Pancreas (tissue), 10 donors: Measurements from ENCODE around the gene PSME1. TPM values are rescaled to one million over a fixed set of nuclear protein-coding genes. Genes with fewer than 3 reads are reported as not detected.

Experiments used
- ATAC-seq, 4 donors: fragments of 200-7000 bp; cut with Tn5 transposase; one replicate each; pipeline versions ENCODE4 v1.8.0 to v1.9.1; 2020; ENCODE audit warnings: mild to moderate bottlenecking in 4 of 4, moderate library complexity in 4 of 4
- DNase-seq, 6 donors: peaks; one replicate each; pipeline ENCODE4 v3.0.0-alpha.2; 2020
- FAIRE-seq: peaks from 2 replicates; lab custom pipeline; 2012; peaks lifted over from hg19 to GRCh38; lab: Jason Lieb, UNC
- H3K27ac ChIP-seq, 4 donors: fragments of 200-600 bp; sonication (generic); 1 replicate in 3 of 4; 2 replicates in 1 of 4; pipeline versions ENCODE4 v1.5.0 to v1.8.0; 2020
- H3K27me3 ChIP-seq, 4 donors: fragments of 200-600 bp; one replicate each; pipeline ENCODE4 v1.8.0; 2021
- H3K36me3 ChIP-seq, 3 donors: fragments of 200-600 bp; sonication (generic) in 1 of 3; one replicate each; pipeline versions ENCODE4 v1.5.0 to v1.8.0; 2020 to 2021
- H3K4me1 ChIP-seq, 3 donors: fragments of 200-600 bp; one replicate each; pipeline ENCODE4 v1.8.0; 2021
- H3K4me3 ChIP-seq, 4 donors: fragments of 200-600 bp; sonication (generic) in 2 of 4; one replicate each; pipeline versions ENCODE4 v1.5.0 to v1.8.0; 2020 to 2021
- H3K9me3 ChIP-seq, 4 donors: fragments of 200-600 bp; one replicate each; pipeline ENCODE4 v1.8.0; 2021
- CTCF ChIP-seq, 4 donors: fragments of 200-600 bp; sonication (generic) in 3 of 4; IDR thresholded peaks; one replicate each; pipeline versions ENCODE4 v1.5.0 to v1.8.0; 2021; ENCODE audit warnings: antibody characterized with exemption in 4 of 4
- WGBS, 2 donors: extraction: QIAGEN DNeasy Blood & Tissue Kit; methylation state at CpG; one replicate each; pipeline ENCODE4 v1.1.7; 2013; 5-methylcytosine and 5-hydroxymethylcytosine counted together
- intact Hi-C, 3 donors: fragments of 100-400 bp; cut with DNase I; formaldehyde crosslinking; loops; one replicate each; pipeline versions ENCODE4 v1.11.1 to v1.14.2; 2022
- polyA plus RNA-seq, 2 donors: library from polyadenylated mRNA; stranded (reverse); fragments of 200-250 nt; gene quantifications; one replicate each; pipeline ENCODE4 v1.2.3, GENCODE V29; 2013
- total RNA-seq, 6 donors: library from RNA; stranded (reverse); fragmentation: NEBNext Ultra II Directional in 4 of 6; extraction: Animal tissue kit (Norgen Biotek cat#: 25700) in 4 of 6; gene quantifications; one replicate each; pipeline versions ENCODE4 v1.2.1 to v1.2.4, GENCODE V29; 2021 to 2023
- donor health status: healthy with polysubstance abuse.
- donor health status: DM: no; HTN: no; CAD: no; lungs with moderate emphysema.
- donor health status: DM: no; HTN: no; CAD: no.
- donor health status: control.
- donor health status: control.
- donor health status: Bipolar disorder and iron deficiency.
- donor health status: DM: yes; HTN: yes; CAD: no.
- donor health status: DM: no; HTN: no; CAD: no.
- donor health status: DM: no; HTN: no; CAD: no.
- donor health status: DM: yes; HTN: yes; CAD: no.

Gene PSME1
- total and polyA plus RNA-seq, 8 donors, result 46.4 to 132 (median 84.6) TPM

- FAIRE-seq, result no peak
- ATAC-seq, result no peak
- intact Hi-C loops, result no loop called here
- Histone ChIP-seq H3K27ac (no peak overlapping the region), H3K4me1 (peaks cover 0 to 10% (median 0%) of the 10 kb centered on the region in 3 donors), H3K4me3 (no peak overlapping the region), H3K36me3 (peaks cover 4 to 58% (median 57%) of the 10 kb centered on the region in 3 donors), H3K27me3 (no peaks in the 10 kb centered on the region), H3K9me3 (no peaks in the 10 kb centered on the region)
- WGBS, 2 donors, result 93 to 97% methylated on average over 8 of the region's 8 CpGs
- DNase-seq, result no peak
- no peak for TF ChIP-seq CTCF (IDR thresholded peaks at IDR 0.05)
Measured at GRCh38 chr14:24121210-24121609, 14.8 kb upstream of the PSME1 start.

- Histone ChIP-seq H3K4me3 (no peak overlapping the region), H3K27me3 (no peaks in the 10 kb centered on the region), H3K27ac (no peak overlapping the region), H3K4me1 (no peaks in the 10 kb centered on the region), H3K9me3 (no peaks in the 10 kb centered on the region), H3K36me3 (peaks cover 4 to 57% (median 55%) of the 10 kb centered on the region in 3 donors)
- intact Hi-C loops, result no loop called here
- DNase-seq (no peak), ATAC-seq (no peak), FAIRE-seq (no peak)
- TF ChIP-seq CTCF (IDR thresholded peaks at IDR 0.05), result no peak
- 95 to 97% methylated on average over 4 of the region's 4 CpGs for WGBS, 2 donors
Measured at GRCh38 chr14:24122416-24122815, 13.6 kb upstream of the PSME1 start.

GRCh38 chr14:24122898-24123297 is 13.1 kb upstream of the PSME1 start:
- no peak overlapping the region for H3K27ac ChIP-seq
- intact Hi-C loops, result no loop called here
- ATAC-seq (no peak), FAIRE-seq (no peak), DNase-seq (no peak)
- H3K9me3 ChIP-seq, result no peaks in the 10 kb centered on the region
- H3K4me3 ChIP-seq, result no peak overlapping the region
- no peaks in the 10 kb centered on the region for H3K4me1 ChIP-seq
- TF ChIP-seq CTCF (IDR thresholded peaks at IDR 0.05), result no peak
- no peaks in the 10 kb centered on the region for H3K27me3 ChIP-seq
- H3K36me3 ChIP-seq, result peaks cover 4 to 53% (median 50%) of the 10 kb centered on the region in 3 donors
- WGBS, 2 donors, result 93 to 97% methylated on average over 8 of the region's 8 CpGs

- Histone ChIP-seq H3K27me3 (no peaks in the 10 kb centered on the region), H3K9me3 (no peaks in the 10 kb centered on the region), H3K4me3 (no peak overlapping the region), H3K36me3 (peaks cover 0 to 45% (median 42%) of the 10 kb centered on the region in 3 donors), H3K27ac (no peak overlapping the region), H3K4me1 (no peaks in the 10 kb centered on the region)
- intact Hi-C loops, result no loop called here
- 86 to 89% methylated on average over 9 of the region's 9 CpGs for WGBS, 2 donors
- no peak for FAIRE-seq
- DNase-seq, result no peak
- no peak for TF ChIP-seq CTCF (IDR thresholded peaks at IDR 0.05)
- no peak for ATAC-seq
Measured at GRCh38 chr14:24123424-24124417, 12.3 kb upstream of the PSME1 start.

GRCh38 chr14:24126939-24127338 is 9.1 kb upstream of the PSME1 start:
- no peak for FAIRE-seq
- intact Hi-C loops, result no loop called here
- no peak for TF ChIP-seq CTCF (IDR thresholded peaks at IDR 0.05)

More at GRCh38 chr14:24126939-24127338, 9.1 kb upstream of the PSME1 start:
- no peaks in the 10 kb centered on the region for H3K9me3 ChIP-seq
- H3K36me3 ChIP-seq, result peaks cover 0 to 16% (median 12%) of the 10 kb centered on the region in 3 donors
- H3K27ac ChIP-seq, result no peak overlapping the region
- H3K4me1 ChIP-seq, result peaks cover 15 to 17% (median 15%) of the 10 kb centered on the region in 3 donors
- H3K4me3 ChIP-seq, result no peak overlapping the region
- H3K27me3 ChIP-seq, result no peaks in the 10 kb centered on the region
- no peak for ATAC-seq
- DNase-seq, result no peak
